ENCODE measurements around the gene MS4A4A.

Gene MS4A4A

DNA sequence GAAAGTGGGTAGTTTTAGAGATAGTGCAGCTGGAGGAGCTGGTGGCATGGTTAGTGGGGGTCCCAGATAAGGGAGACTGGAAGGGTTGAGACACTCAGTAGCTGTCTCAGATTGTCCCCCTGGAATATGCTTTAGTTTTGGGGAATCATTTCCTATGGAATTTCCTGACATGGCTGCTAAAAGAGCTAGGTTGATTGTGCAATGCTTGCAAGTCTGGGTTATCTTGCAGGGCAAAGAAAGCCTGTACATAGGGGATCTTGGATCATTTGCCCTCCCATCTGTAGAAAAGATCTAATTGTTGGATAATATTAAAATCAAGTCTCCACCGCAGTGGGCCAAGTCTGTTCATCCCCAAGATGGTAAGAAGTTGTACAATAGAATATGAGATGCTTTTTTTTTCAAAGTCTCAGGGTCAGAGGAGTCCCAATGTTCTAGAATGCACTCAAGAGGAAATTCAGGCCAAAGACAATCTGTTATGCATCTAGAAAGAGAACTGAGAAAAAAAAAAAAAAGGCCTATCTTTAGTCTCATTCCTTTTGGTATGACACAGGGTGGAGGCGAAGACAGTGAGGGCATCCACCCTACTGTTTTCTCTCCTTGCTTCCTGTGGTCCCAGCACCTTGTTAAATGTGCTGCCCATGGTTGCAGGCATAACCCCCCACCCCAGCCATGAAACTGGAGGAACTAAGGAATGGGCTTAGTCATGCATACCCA lies 66.8 kb downstream of the MS4A4A start:
- no peak for DNase-seq (ENCODE audit: low read depth in 1 of 2, low spot score in 1 of 2)

GRCh38 chr11:60348116-60348515 lies 67.7 kb downstream of the MS4A4A start:
- DNase-seq (ENCODE audit: low read depth in 1 of 2, low spot score in 1 of 2) = no peak

- DNase-seq (ENCODE audit: low read depth in 1 of 2, low spot score in 1 of 2) = no peak
Measured at GRCh38 chr11:60349990-60350389, 69.5 kb downstream of the MS4A4A start.

GRCh38 chr11:60357771-60358170 lies 77.3 kb downstream of the MS4A4A start:
- no peak for DNase-seq (ENCODE audit: low read depth in 1 of 2, low spot score in 1 of 2)

All from activated CD4-positive, alpha-beta T cell treated with anti-CD3 and anti-CD28 coated beads, Interleukin-2, amount 50 U/mL, for 24 hours (primary cell).